Central memory CD4-positive, alpha-beta T cell (primary cell): ENCODE measurements around the gene GAB2.
"Not testable (repeated sequence)": the region's sequence is repeated elsewhere in the genome, so short reads cannot be mapped to it uniquely, and the experiment has no call there.

Experiments
- DNase-seq: peaks from one replicate; pipeline ENCODE4 v3.0.0; 2022

The GAB2 gene

DNA sequence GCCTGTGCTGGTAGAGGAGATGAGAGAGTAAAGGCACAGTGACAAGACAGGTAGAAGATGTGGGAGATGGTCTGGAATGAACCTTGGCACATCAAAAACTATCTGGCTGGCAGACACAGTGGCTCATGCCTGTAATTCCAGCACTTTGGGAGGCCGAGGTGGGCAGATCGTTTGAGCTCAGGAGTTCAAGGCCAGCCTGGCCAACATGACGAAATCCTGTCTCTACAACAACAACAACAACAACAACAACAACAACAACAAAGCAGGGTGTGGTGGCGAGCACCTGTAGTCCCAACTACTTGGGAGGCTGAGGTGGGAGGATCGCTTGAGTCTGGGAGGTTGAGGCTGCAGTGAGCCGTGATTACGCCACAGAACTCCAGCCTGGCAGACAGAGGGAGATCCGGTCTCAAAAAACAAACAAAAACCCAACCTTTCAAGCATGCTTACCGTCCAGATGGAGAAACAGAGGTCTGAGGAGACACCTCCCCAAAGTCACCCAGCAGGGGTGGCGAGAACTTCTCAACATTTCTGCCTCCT, 240.9 kb downstream of the GAB2 start:
- no peak for DNase-seq

DNA sequence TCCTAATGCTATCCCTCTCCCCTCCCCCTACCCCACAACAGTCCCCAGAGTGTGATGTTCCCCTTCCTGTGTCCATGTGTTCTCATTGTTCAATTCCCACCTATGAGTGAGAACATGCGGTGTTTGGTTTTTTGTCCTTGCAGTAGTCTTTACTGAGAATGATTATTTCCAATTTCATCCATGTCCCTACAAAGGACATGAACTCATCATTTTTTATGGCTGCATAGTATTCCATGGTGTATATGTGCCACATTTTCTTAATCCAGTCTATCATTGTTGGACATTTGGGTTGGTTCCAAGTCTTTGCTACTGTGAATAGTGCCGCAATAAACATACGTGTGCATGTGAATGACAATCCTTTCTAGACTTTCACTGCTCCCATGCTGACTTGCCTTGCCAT, 241.8 kb downstream of the GAB2 start:
- not testable (repeated sequence) for DNase-seq

DNA sequence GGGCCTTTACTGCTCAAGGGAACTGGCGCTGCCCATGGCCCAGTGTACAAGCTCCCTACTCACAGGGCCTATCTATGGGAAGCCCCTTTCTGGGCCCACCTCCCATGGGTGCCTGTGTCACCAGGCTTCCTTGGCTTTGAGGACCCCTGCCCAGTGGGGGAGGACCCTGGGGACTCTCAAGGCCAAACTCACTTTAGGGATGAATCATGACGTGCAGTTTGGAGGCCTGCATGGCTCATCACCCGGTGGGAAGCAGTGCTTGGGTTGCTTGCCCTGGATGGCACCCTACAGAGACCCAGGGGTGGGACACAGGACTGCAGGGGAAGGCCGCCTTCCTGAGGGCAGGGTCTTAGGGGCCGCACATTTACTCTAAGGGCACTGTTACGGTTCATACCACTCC, 245.7 kb downstream of the GAB2 start:
- no peak for DNase-seq

DNA sequence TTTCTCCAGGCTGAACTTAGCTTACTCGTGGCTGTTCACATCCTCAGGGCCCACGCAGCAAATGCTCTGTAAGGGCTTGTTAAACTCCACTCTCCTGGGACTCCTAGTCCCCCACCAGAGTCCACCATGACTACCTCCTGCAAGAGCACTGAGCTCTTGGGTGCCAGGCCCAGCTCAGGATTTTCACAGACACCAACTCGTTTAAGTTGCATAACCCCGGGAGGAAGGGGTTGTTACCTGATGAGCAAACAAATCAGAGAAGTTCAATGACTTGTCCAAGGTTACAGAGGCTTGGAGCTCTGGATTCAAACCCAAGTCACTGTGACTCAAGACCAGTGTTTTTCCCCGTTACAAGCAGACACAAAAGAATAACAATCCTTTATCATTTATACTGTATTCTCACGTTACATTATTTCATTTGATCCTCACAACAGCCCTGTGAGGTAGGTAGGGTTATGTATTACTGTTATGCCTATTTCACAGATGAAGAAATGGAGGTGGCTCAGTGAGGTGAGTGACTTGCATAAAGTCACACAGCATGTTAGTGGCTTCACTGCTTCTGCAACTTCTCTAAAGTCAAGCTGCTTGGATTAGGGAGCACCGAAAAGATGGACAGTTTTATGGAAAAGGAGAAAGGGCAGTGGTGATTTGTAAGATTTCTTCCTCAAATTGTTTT, 246.6 kb downstream of the GAB2 start:
- DNase-seq, result no peak

DNA sequence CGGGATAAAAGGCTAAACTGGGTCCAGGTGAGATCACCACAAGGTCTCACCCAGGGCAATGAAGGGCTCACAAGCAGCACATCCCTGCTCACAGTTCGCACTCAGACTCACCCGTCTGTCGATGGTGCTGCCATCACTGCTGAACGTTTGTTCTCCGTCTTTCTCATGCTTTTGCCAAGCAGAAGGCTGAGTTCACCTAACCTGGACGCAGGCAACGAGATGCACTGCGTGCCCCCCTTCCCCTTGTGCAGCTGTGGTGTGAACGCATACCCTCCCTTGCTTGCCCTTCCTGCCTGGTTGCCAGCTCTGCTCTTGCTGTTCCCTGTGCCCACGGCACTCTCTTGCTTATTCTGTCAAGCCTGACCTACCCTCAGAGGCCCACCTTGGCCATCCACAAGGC, 247.2 kb downstream of the GAB2 start:
- DNase-seq, result no peak

DNA sequence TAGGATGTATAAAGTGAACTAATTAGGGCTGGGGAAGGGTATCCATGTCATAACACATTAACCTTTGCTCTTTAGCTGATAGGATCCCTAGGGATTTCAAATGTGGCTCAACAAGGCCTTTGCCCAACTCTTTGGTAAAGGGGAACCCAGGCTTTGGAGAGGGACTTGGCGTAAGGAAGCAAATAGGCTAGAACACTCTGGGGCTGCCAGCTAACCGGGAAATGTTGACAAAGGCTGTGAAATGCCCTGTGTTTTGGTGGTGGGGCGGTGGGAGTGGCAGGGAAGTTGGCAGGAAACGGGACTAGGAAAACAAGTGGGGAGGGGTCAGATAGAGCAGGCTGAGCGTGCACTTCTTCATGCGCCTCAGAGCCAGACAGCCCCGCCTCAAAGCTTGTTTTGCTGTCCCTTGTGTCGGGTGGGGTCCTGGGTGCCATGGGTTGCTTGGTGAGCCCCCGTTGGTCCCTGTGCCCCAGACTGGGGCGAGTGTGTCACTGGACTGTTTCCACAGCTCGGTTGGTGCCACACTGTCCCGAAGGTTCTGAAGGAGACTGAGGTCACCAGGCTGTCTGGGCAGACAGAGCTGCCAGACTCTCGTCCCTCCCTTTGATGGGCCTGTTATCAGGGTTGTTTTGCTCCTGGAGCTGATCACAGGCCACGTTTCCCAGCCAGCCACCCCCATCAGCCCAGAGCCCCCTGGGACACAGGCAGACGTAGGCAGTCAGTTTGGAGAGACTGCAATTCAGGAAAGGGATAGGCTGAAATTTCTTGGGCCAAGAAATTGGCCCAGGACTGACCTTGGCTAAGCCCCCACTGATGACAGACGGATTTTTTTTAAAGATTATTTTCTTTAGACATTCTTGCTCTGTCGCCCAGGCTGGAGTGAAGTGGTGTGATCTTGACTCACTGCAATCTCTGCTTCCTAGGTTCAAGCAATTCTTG, 248.8 kb downstream of the GAB2 start:
- no peak for DNase-seq

DNA sequence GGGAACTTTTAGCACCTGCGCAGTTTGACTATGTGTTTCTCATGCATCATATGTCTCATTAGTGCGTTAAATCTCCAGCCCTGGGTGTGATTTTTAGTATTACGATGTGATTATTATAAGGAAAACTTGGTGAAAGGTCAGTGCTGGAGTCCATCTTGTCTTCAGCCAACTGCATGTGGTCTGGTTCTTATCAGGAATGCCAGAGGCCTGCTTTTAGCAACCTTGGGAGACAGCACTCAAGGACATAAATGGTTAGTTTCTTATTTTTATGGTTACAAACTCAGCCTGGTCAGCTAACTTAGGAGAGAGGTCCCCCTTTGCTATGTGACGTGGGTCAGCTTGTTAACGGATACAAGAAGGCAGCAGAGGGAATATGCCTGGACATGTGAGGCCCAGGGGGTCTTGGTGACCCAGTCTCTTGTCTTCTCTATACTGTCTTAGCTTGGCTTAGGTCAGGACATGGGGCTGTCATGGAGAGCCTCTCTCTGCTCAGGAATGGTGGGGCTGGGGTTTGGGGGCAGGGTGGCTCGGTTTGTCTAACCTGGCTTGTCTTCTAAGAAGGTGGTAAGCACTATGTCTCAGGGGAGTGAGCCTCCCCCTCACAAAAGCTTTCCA, 250.7 kb downstream of the GAB2 start:
- no peak for DNase-seq
